ENCODE data around the gene FAM193A.

GRCh38 chr4:2762048-2762447 lies 225.6 kb downstream of the FAM193A start:
- TF ChIP-seq CTCF (IDR thresholded peaks at IDR 0.05) (no peak), ZFX (IDR thresholded peaks at IDR 0.05; ENCODE audit: borderline replicate concordance) (no peak)
